Activated T-cell treated with anti-CD3 and anti-CD28 coated beads for 4 hours (primary cell): ENCODE results near the gene DNAJC12.
"Not testable (repeated sequence)": the region's sequence is repeated elsewhere in the genome, so short reads cannot be mapped to it uniquely, and the experiment has no call there.

Experiments
- DNase-seq: peaks from one replicate; pipeline ENCODE4 v3.0.0-alpha.2; 2020

DNAJC12 gene

DNA sequence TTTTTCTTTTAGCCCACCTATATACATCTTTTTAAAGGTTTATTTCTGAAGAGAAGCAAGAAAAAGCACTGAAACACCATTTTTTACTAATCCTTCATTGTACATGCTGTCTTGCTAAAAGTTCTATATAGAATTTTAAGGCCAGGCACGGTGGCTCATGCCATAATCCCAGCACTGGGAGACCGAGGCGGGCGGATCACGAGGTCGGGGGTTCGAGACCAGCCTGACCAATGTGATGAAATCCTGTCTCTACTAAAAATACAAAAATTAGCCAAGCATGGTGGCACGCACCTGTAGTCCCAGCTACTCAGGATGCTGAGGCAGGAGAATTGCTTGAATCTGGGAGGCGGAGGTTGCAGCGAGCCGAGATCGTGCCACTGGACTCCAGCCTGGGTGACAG is 1.5 kb upstream of the DNAJC12 start:
- DNase-seq, result not testable (repeated sequence)

DNA sequence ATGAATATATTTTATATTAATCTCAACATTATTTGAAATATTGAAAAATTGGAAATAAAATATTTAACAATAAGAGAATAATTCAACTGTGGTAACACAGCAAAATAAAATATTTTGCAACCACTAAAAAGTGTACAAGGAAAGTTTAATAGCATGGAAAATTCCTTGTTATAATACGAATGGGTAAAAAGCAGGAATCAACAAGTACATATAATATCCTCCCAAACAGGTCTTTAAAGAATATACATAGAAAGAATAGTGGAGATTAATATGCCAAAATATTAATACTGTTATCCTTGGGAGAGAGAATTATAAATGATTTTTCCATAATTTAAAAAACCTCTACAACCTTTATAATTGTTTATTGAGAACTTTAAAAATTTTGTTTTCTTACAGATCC is 1.0 kb downstream of the DNAJC12 start:
- DNase-seq, result no peak

DNA sequence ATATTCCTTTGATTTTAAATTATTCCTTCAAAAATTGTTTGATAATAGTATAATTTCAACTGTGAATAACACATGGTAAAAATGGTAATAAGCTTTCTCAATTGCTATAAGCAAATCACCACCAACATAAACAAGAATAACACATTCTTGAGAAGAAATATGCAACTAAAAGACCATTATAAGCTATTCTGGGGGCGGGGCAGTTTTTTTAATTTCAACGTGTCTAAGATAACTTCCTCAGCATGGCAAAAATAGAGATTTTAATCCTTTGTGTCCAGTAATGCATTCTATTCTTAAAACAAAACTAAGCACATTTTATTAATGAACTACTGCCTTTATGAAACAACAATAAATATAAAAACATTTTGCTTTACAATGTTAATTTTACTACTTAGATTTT is 1.5 kb downstream of the DNAJC12 start:
- no peak for DNase-seq

DNA sequence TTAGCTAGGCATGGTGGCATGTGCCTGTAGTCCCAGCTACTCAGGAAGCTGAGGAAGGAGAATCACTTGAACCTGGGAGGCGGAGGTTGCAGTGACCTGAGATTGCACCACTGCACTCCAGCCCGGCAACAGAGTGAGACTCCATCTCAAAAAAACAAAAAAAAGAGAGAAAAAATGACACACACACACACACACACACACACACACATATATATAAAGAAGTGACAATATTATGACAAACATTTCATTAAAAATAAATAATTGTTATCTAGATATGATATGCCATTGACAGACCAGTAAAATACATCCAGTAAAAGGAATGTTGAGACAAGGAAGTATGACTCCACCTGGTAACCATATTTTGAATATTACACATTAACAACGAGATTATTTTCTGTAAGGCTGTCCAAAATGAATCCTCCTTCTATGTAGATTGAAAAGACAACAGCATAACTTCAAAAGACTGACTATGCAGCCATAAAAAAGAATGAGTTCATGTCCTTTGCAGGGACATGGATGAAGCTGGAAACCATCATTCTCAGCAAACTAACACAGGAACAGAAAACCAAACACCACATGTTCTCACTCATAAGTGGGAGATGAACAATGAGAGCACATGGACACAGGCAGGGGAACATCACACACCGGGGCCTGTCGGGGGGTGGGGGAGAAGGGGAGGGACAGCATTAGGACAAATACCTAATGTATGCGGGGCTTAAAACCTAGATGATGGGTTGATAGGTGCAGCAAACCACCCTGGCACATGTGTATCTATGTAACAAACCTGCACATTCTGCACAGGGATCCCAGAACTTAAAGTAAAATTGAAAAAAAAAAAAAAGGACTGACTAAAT is 2.2 kb downstream of the DNAJC12 start:
- DNase-seq, result not testable (repeated sequence)

DNA sequence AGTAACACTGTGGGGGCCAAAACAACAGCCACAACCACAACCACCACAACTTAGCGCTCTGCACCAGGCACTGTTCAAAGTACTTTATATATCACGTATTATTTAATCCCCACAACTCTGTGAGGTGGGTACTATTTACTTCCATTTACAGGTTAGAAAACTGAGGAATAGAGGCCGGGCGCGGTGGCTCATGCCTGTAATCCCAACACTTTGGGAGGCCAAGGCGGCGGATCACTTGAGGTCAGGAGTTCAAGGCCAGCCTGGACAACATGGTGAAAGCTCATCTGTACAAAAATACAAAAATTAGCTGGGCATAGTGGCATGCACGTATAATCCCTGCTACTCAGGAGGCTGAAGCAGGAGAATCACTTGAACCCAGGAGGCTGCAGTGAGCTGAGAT is 3.6 kb downstream of the DNAJC12 start:
- DNase-seq, result no peak

DNA sequence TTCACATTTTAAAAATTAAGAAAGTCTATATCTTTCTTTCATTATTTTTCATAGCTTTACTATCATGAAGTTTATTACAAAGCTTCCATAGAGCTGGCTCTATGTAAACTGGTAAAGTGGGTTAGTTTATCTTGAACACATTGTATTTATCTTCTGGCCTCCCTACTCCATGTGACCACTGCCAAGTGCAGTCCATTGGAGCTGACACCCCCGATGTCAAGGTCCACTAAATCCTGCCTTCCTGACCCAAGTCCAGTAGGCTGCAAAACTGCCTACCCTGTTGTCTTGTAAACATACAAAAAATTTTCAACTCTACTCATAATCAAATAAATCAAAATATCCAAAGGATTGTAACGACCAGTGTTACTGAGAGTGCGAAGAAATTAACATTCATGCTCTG is 10.2 kb downstream of the DNAJC12 start:
- no peak for DNase-seq

DNA sequence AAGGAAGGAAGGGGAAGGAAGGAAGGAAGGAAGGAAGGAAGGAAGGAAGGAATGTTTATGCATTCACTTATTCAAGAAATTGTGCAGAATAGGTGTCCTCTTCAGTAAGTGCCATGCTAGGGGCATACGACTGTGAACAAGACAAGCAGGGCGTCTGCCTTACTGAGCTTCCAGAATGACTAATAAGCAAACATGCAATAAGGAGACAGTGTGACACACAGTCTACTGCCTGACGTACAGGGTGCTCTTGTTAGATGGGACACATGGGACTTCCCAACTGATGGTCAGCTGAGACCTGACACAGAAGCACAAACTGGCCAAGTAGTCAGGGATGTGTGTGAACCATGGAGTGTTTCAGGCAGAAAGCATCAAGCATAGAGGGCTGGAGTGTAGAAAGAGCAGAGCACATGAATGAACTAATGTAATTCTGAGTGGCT is 18.2 kb downstream of the DNAJC12 start:
- no peak for DNase-seq

DNA sequence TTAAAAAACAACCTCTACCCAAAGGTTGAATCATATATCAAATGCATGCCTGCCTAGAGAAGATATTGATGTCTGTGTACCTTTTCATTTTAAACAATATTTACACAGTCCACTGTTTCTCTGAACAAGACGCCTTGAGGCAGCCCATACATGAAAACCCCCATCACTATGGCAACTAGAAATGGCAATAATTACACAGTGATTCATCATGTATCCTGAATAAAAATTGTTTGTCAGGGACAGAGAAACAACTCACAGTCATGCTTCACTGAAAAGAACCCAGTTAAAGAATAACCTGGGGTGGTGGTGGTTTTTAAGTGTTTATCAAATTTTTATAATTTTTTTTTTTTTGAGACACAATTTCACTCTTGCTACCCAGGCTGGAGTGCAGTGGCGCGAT is 19.7 kb downstream of the DNAJC12 start:
- no peak for DNase-seq

DNA sequence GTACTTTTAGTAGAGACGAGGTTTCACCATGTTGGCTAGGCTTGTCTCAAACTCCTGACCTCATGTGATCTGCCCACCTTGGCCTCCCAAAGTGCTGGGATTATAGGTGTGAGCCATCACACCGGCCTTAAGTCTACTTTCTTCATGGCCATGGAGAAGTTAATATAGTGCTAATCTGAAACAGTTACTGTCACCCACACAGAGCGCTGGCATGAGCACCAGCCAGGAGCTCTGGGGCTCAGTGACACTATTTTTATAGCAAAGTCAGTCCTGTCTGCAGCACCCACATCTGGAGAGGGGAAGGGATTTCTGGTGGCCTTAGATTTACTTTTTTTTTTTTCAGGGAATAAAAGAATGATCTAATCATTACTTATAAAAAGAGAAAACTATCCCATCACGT is 21.3 kb downstream of the DNAJC12 start:
- DNase-seq, result no peak

DNA sequence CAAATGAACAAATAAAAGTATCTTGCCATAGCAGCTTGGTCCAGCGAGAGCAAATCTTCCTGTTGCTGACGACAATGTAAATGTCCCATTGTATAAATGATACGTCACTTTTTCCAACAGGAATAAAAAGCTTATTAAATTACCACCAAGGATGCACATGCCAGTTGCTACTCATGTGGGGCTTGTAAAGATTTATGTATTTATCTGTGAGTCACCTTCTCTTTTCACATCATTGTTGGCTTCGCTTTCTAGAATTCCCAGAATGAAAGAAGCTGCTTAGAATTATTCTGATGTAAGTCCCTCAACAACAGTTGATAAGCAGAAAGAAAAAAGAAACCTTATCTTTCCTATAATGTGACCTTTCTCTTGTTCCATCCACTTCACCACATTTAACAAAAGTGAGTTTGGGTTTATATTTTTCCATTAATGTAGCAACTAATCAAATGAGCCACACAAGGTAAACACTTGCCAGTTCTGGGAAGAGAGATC is 22.4 kb downstream of the DNAJC12 start:
- no peak for DNase-seq

DNA sequence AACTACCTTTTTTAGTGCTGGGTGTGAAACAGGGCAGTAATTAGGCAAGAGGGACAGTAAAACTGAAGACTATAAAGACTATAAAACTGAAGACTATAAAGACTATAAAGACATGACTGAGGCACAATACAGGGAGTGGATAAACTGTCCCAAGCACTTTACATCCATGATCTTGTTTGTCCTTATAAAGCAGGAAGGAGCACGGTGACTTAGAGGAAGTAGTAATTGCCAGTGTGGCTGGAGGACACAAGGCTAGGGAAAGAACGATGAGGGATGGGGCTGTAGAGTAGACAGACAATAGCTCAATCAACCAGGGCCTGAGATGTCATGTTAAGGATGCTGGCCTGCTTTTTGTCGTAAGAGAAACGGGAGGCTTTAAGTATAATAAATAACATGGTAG is 26.0 kb downstream of the DNAJC12 start:
- DNase-seq, result no peak

DNA sequence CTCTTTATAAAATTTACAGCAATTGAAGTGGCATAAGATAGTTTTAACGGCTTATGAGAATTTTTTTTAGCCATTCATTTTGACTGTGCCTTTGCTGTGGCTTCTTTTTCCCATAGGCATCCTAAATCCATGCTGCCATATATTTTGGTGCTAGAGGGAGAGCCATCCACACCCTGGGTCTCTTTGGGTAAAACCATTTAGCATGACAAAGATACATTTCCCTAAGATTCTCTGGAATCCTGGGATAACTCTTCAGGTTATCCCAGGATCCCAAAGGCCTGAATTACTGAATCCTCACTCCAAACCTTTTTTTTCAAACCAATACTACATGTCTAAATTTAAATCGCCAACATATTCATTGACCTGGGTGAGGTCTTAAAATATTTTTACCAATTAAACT is 28.9 kb downstream of the DNAJC12 start:
- no peak for DNase-seq

DNA sequence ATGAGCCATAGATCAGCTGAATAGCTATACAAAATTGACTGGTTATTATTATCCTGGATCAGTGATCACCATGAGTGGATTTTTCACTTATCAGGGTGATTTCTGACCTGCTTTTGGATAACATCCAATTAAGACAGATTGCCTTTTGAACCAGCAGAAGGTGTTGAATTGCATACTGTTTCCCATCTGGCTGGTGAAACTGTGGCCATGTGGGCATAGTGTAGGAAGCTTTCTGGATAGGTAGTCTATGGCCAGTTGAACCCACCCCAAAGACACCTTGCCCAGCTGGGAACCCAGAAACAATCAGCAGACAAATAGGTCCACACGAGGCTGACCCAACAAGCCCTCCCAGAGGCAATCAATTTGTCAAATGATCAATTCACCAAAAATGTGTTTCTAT is 29.3 kb downstream of the DNAJC12 start:
- no peak for DNase-seq

DNA sequence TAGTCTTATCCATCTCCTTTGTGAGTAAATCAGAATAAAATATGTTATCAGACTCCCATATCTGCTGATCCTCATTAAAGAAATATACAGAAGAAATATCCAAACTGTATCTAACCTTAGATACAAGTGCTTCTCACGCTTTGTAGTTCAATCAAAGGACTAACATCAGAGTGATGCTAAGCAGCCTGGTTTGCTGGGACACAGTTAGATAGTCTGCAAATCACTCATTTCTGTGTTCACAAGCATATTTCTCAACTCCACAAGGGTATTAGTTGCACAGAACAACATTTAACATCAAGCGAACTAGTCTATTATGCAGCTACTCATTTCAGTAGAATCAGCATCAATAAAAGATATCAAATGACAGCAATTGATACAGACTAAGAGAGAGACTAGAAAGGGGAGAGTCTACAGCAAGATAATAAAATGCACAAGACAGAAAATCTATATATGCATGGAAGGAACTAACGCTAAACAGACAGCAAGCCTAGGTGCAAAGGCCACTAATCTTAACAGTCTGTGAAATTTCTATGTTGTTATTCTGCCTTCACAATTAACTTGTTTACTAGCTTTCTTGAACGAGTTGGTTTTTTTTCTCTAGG is 30.0 kb downstream of the DNAJC12 start:
- no peak for DNase-seq

DNA sequence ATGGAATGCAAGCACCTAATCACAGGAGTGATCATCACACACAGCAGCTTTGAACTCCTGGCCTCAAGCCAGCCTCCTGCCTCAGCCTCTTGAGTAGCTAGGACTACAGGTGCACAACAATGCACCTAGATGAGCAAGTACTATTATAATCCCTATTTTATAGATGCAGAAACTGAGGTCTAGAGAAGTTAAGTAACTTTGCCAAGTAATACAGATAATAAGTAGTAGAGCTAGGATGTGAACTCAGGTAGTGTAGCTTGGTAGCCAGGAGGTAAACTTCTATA is 33.7 kb downstream of the DNAJC12 start:
- no peak for DNase-seq

DNA sequence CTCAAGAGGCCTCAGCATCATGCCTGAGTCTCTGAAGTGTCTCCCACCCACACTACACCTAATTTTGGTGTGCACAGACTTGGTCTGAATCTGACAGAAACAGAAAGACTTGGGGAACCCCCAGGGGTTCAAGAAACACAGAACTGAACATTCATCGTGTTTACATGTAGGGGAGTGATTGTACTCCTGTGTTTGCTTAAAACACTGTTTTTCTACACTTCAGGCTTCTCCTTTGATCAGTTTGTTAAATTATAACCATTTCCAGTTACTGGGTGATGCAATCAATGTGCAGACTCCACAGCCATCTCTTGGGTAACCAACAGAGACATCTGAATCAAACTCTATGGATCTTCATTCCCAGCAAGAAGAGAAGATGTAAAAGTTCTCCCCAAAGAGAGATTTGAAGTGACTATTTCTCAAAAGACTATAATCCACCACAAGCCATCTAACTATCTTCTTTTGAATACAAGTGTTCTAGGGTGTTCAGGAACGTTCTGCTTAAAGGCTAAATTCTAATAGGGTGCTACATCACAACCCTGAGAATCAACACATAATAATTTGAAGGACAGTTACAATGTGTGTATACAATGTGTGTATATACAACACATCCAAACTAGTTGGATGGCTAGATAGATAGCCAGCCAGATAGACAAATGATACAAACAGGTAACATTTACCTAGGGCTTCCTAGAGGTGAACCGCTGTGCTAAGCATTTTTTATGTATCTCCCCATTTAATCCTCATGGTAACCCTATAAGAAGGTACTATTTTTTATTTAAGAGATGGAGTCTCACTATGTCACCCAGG is 34.2 kb downstream of the DNAJC12 start:
- DNase-seq, result no peak

DNA sequence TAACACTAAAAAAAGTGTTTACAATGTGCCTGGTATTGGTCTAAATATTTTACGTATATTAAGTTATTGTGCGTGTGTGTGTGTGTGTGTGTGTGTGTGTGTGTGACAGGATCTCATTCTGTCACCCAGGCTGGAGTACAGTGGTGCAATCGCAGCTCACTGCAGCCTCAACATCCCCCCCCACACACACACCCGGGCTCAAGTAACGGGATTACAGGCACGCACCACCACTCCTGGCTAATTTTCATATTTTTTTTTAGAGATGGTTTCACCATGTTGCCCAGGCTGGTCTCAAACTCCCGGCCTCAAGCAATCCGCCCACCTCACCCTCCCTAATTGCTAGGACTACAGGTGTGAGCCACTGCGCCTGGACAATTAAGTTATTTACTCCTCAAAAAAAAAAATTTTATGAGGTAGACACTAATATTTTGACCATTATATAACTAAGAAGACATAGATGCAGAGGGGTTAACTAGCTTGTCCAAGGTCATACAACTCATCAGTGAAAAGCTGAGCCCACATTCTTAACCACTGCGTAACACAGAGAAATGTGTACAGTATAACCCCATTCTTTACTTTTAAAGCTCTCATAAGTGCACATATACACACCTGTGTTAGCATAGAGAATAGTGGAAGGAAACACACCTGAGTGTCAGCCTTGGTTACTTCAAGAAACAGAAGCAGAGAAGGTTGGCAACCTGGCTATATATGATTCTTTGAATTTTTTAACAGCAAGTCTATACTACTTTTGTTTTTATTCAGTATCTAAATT is 35.0 kb downstream of the DNAJC12 start:
- no peak for DNase-seq

DNA sequence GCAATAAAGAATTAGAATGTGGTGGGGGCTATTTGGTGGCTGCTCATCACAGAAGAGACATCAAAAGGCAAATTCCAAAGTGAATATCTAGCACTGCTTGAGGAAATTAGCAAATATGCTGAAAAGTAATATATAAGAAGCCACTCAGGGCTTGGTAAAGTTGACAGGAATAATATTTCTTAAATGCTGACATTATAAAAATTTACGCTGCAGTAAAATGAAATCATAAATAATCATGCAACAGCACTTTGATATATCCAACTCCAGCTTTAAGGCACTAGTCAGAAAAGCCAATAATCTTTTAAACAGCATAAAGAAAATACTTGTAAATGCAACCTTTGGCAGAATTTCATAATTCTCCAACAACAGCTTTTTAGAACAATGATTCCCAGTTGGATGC is 36.9 kb downstream of the DNAJC12 start:
- no peak for DNase-seq

DNA sequence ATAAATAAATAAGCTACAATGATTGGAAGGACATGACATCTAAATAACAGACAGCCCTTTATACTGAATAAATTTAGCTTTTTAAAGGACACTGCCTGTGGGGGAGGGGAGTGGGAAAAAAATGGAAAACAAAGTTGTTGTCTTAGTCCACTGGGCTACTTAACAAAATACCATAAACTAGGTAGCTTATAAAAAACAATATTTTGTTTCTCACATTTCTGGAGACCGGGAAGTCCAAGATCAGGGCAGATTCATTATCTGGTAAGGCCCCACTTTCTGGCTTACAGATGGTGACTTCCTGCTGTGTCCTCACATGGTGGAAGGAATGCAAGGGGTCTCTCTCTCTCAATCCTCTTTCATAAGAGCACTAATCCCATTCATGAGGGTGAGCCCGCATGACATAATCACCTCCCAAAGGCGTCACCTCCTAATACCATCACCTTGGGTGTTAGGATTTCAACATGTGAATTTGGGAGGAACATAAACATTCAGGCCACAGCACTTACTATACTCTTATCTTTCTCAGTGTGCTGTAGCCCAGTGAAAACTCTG is 43.0 kb downstream of the DNAJC12 start:
- DNase-seq, result no peak

DNA sequence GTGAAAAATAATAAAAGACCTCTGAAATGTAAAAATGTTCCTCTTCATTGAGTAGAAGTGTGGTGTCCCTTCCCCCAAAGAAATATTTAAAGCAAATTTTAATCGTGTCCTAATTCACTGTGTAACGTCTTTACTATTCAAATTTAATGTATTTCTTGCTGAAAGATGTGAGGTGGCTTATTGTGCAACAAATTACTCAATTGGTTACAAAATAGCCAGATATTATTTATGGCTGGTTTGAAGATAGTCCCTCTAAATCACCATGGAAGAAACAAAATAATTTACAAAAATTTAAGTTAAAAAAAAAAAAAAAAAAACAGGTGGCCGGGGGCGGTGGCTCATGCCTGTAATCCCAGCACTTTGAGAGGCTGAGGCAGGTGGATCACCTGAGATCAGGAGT is 43.7 kb downstream of the DNAJC12 start:
- DNase-seq, result no peak

DNA sequence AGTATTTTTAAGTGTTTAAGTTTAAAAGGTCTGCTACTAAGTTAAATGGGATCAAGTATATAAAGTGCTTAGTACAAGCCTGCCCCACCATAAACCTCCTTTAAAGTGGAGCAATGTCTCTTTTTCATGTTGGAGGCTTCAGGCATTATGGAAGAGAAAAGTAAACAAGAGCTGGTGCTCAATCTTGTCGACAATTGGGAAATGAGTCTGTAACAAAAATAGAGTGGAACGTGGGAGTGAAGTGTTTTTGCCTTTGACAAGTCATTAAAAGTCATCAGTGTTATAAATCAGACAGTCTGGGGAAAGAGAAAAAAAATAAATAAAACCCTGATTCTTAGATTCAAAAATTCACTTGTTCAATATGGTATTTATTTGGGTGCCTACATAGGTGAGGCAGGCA is 44.7 kb downstream of the DNAJC12 start:
- DNase-seq, result no peak

DNA sequence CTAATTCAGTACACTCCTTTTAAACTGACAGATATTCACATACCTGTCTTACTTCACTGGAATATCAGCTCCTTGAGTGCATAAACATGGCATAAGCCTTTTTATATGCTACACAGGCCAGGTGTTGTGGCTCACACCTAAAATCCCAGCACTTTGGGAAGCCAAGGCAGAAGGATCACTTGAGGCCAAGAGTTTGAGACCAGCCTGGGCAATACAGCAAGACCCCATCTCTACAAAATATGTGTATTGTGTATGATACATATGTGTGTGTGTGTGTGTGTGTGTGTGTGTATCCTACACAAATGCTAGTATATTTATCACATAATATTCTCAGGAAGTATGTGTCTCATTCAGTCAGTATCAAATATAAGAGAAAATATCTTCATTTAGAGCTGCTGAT is 45.3 kb downstream of the DNAJC12 start:
- no peak for DNase-seq
